Muscle layer of colon (tissue), 2 donors: ENCODE results near the gene NPC1.
"Not testable (repeated sequence)": the region's sequence is repeated elsewhere in the genome, so short reads cannot be mapped to it uniquely, and the experiment has no call there.

Experiments used
- H3K27ac ChIP-seq: one replicate; pipeline ENCODE4 v1.7.0; 2013; ENCODE audit warnings: low read depth, mild to moderate bottlenecking, low read length, moderate library complexity
- H3K27me3 ChIP-seq, 2 donors: one replicate each; pipeline ENCODE4 v1.7.0; 2013; ENCODE audit warnings: low read length in 2 of 2, mild to moderate bottlenecking in 2 of 2; ENCODE audit not compliant: insufficient read depth in 2 of 2, control insufficient read depth in 1 of 2
- H3K36me3 ChIP-seq: one replicate; pipeline ENCODE4 v1.7.0; 2013; ENCODE audit warnings: mild to moderate bottlenecking, low read length; ENCODE audit not compliant: insufficient read depth
- H3K4me1 ChIP-seq: one replicate; pipeline ENCODE4 v1.7.0; 2013; ENCODE audit warnings: mild to moderate bottlenecking, low read length; ENCODE audit not compliant: insufficient read depth
- H3K4me3 ChIP-seq, 2 donors: one replicate each; pipeline ENCODE4 v1.7.0; 2013; ENCODE audit warnings: low read length in 2 of 2, low read depth in 1 of 2, mild to moderate bottlenecking in 1 of 2, moderate library complexity in 1 of 2
- H3K9ac ChIP-seq: one replicate; pipeline ENCODE4 v1.7.0; 2013; ENCODE audit warnings: low read length
- H3K9me3 ChIP-seq: one replicate; pipeline ENCODE4 v1.7.0; 2013; ENCODE audit warnings: mild to moderate bottlenecking, low read length
- donor health status: abdominal sarcoma.
- donor health status: Adenocarcinoma of cecum.

The NPC1 gene

GRCh38 chr18:23573020-23573419 is 13.3 kb downstream of the NPC1 start:
- no peaks in the 10 kb centered on the region for H3K9me3 ChIP-seq
- no peak overlapping the region for H3K27ac ChIP-seq
- H3K4me3 ChIP-seq, result no peak overlapping the region
- H3K36me3 ChIP-seq, result peaks cover 19% of the 10 kb centered on the region
- no peaks in the 10 kb centered on the region for H3K27me3 ChIP-seq
- peaks cover 6% of the 10 kb centered on the region for H3K4me1 ChIP-seq
- H3K9ac ChIP-seq, result no peak overlapping the region

DNA sequence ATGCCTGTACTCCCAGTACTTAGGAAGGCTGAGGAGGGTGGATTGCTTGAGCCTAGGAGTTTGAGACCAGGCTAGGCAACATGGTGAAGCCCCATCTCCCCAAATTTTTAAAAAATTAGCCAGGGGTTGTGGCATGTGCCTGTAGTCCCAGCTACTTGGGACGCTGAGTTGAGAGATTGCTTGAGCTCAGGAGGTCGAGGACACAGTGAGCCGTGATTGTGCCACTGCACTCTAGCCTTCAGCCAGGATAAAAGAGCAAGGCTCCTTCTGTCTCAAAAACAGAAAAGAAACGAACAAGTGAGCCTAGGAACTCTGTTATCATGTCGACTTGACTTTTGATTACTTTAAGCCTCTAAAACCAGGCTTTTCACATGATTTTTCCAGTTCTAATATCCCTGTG is 13.7 kb downstream of the NPC1 start:
- Histone ChIP-seq H3K27me3 (no peaks in the 10 kb centered on the region), H3K4me1 (peaks cover 6% of the 10 kb centered on the region), H3K36me3 (peaks cover 19% of the 10 kb centered on the region), H3K4me3 (no peak overlapping the region), H3K9me3 (no peaks in the 10 kb centered on the region), H3K9ac (no peak overlapping the region), H3K27ac (no peak overlapping the region)

DNA sequence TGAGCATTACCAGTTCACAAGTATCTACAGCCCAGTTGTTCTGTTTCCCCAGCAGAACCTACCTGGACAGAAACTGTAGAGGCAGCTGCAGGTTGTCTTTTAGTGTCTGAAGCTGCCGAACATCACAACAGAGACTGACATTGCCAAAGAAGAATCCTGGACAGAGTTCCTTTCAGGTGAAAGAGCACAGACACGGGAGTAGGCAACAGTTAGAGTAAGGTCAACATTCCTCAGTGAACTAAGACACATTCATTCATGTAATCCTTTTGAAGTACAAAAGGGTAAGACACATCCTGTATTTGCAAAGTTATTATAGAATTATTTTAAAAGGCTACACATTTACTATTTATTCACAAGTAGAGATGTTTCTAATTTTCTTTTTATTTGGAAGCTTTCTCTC is 14.3 kb downstream of the NPC1 start:
- no peaks in the 10 kb centered on the region for H3K27me3 ChIP-seq
- H3K4me1 ChIP-seq, result peaks cover 6% of the 10 kb centered on the region
- no peak overlapping the region for H3K27ac ChIP-seq

DNA sequence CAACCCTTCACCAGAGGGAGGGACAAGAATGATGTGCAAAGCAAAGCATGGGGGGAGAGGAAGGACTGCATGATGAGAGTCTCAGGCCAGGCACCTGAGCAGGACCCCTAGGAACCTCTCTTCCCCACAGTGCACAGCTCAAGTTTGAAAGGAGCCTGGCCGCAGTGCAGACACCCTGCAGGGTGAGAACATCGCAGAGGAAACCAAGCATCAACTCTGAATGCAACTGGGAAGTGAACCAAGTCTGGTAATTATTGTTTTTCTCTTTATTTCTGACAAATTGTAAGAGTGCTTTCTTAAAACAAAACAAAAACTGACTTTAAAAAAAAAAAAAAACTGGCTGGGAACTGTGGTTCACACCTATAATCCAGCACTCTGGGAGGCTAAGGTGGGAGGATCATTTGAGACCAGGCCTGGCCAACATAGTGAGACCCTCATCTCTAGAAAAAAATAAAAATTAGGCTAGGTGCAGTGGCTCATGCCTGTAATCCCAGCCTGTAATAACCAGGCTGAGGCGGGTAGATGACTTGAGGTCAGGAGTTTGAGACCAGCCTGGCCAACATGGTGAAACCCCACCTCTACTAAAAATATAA is 15.3 kb downstream of the NPC1 start:
- no peak overlapping the region for H3K27ac ChIP-seq
- H3K4me1 ChIP-seq, result peaks cover 6% of the 10 kb centered on the region
- H3K36me3 ChIP-seq, result peaks cover 25% of the 10 kb centered on the region

More for the DNA sequence above, 14.3 kb downstream of the NPC1 start:
- Histone ChIP-seq H3K9me3 (no peaks in the 10 kb centered on the region), H3K36me3 (peaks cover 19% of the 10 kb centered on the region), H3K4me3 (no peak overlapping the region), H3K9ac (no peak overlapping the region)

GRCh38 chr18:23569299-23570063 is 16.8 kb downstream of the NPC1 start:
- no peak overlapping the region for H3K27ac ChIP-seq
- H3K36me3 ChIP-seq, result peaks cover 25% of the 10 kb centered on the region
- no peaks in the 10 kb centered on the region for H3K9me3 ChIP-seq
- H3K9ac ChIP-seq, result no peak overlapping the region
- no peaks in the 10 kb centered on the region for H3K27me3 ChIP-seq
- no peak overlapping the region for H3K4me3 ChIP-seq
- peaks cover 3% of the 10 kb centered on the region for H3K4me1 ChIP-seq

More for the DNA sequence above, 15.3 kb downstream of the NPC1 start:
- Histone ChIP-seq H3K4me3 (no peak overlapping the region), H3K9ac (no peak overlapping the region), H3K9me3 (no peaks in the 10 kb centered on the region), H3K27me3 (no peaks in the 10 kb centered on the region)

GRCh38 chr18:23568281-23569138 is 17.8 kb downstream of the NPC1 start:
- peaks cover 25% of the 10 kb centered on the region for H3K36me3 ChIP-seq
- no peaks in the 10 kb centered on the region for H3K9me3 ChIP-seq
- H3K4me3 ChIP-seq, result no peak overlapping the region
- H3K9ac ChIP-seq, result no peak overlapping the region
- no peak overlapping the region for H3K27ac ChIP-seq
- H3K4me1 ChIP-seq, result no peaks in the 10 kb centered on the region
- no peaks in the 10 kb centered on the region for H3K27me3 ChIP-seq

DNA sequence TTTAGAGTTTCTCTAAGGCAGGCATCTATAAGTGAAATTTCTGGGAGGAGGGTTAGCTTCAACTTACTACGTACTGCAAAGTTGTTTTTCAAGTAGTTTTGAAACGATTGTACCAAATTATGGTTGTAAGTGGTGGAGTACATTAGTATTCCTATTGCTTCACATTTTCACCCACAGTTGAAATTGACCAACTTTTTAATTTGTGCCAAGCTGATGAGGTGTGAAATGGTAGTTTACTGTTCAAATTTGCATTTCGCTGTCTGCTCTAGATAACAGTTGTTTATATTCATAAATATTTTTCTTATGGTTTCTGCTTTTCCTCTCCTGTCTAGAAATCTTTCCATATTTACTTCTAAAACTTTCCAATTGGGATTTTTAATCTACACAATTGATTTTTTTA is 18.6 kb downstream of the NPC1 start:
- Histone ChIP-seq H3K36me3 (peaks cover 22% of the 10 kb centered on the region), H3K4me1 (no peaks in the 10 kb centered on the region), H3K27me3 (no peaks in the 10 kb centered on the region), H3K4me3 (no peak overlapping the region), H3K9ac (no peak overlapping the region), H3K9me3 (no peaks in the 10 kb centered on the region), H3K27ac (no peak overlapping the region)

DNA sequence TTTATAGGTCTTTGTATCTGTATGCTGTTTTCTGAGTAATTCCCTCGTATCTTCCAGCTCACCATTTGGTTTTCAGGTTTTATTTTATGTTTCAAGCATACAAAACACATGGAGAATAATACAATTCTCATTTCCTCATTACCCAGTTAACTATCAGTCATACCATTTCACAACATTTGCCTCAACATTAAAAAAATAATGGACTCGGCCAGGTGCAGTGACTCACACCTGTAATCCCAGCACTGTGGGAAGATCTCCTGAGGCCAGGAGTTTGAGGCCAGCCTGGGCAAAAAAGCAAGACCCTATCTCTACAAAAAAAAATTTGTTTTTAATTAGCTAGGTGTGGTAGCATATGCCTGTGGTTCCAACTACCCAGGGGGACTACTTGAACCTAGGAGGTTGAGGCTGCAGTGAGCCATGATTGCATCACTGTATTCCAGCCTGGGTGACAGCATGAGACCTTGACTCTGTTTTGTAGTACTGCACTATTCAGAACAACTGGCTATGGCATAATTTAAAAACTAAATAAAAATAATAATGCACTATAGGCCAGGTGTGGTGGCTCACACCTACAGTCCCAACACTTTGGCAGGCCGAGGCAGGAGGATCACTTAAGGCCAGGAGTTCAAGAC is 20.3 kb downstream of the NPC1 start:
- no peaks in the 10 kb centered on the region for H3K4me1 ChIP-seq
- no peak overlapping the region for H3K9ac ChIP-seq
- H3K4me3 ChIP-seq, result no peak overlapping the region
- H3K36me3 ChIP-seq, result peaks cover 27% of the 10 kb centered on the region
- H3K9me3 ChIP-seq, result no peaks in the 10 kb centered on the region
- H3K27me3 ChIP-seq, result no peaks in the 10 kb centered on the region
- no peak overlapping the region for H3K27ac ChIP-seq

DNA sequence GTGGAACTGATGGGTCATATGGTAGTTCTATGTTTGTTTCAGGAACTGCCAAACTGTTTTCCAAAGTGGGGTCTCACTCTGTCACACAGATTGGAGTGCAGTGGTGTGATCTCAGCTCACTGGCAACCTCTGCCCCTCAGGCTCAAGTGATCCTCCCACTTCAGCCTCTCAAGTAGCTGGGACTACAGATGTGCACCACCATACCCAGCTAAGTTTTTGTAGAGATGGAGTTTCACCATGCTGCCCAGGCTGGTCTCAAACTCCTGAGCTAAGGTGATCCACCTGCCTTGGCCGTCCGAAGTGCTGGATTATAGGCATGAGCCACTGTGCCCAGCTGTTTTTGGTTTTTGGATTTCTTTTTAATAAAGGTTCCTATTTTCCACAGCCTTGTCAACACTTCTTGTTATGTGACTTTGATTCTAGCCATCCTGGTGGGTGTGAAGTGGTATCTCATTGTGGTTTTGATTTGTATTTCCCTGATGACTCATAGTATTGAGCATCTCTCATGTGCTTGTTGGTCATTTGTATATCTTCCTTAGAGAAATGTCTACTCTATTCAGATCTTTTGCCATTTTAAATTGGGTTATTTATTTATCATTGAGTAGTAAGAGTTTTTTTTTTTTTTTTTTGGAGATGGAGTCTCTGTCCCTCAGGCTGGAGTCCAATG is 22.8 kb downstream of the NPC1 start:
- Histone ChIP-seq H3K4me1 (no peaks in the 10 kb centered on the region), H3K27me3 (no peaks in the 10 kb centered on the region), H3K9me3 (no peaks in the 10 kb centered on the region), H3K4me3 (no peak overlapping the region), H3K9ac (no peak overlapping the region), H3K36me3 (peaks cover 29% of the 10 kb centered on the region), H3K27ac (no peak overlapping the region)

DNA sequence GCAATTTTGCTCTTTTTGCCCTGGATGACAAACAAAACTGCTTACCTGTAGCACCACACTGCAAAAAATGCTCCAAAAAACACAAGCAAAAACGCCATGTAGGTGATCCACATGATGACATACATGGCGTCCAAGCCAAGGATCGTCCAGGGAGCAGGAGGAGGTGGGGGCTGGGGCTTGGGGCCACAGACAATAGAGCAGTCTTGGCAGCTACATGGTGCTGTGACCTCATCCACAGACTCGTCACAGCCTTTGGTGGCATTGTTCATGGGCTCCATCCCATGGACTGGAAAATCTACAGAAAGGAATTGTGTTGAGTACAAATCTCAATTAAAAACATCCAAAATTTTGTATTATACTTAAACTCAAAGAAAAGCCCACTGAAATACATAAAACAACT is 26.1 kb downstream of the NPC1 start:
- H3K4me3 ChIP-seq, result no peak overlapping the region
- peaks cover 46% of the 10 kb centered on the region for H3K36me3 ChIP-seq
- no peaks in the 10 kb centered on the region for H3K4me1 ChIP-seq
- no peaks in the 10 kb centered on the region for H3K9me3 ChIP-seq
- H3K9ac ChIP-seq, result no peak overlapping the region
- H3K27me3 ChIP-seq, result no peaks in the 10 kb centered on the region
- H3K27ac ChIP-seq, result no peak overlapping the region

DNA sequence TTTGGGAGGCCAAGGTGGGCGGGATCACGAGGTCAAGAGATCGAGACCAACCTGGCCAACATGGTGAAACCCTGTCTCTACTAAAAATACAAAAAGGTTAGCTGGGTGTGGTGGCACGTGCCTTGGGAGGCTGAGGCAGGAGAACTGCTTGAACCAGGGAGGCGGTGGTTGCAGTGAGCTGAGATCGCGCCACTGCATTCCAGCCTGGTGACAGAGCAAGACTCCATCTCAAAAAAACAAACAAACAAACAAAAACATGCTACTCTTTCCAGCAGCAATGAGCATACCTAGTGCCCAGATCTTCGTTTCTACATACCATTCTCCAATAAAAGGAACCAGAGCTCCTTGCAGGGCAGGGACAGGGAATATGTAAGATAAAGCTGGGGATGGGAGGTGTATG is 28.8 kb downstream of the NPC1 start:
- not testable (repeated sequence) for H3K27ac ChIP-seq, H3K4me1 ChIP-seq, H3K27me3 ChIP-seq, H3K4me3 ChIP-seq, H3K9ac ChIP-seq, H3K9me3 ChIP-seq
- peaks cover 70% of the 10 kb centered on the region for H3K36me3 ChIP-seq
